Calu3 (cell line): ENCODE results near the gene HIVEP2. TPM values are rescaled to one million over a fixed set of nuclear protein-coding genes. Genes with fewer than 3 reads are reported as not detected.

ENCODE experiments used
- BruUV-seq: library from RNA; stranded (reverse); fragments of 400-500 nt; replicated peaks from 2 replicates; lab custom pipeline; 2021; lab: Mats Ljungman, UMichigan
- CTCF ChIA-PET: fragments of 300-600 bp; sonication (Branson Sonifier 250); formaldehyde crosslinking; loops from one replicate; lab custom pipeline; 2022; ENCODE audit warnings: antibody characterized with exemption; lab: Charles Lee
- DNase-seq: peaks from one replicate; pipeline ENCODE4 v3.0.0; 2022
- H3K27ac Mint-ChIP-seq: one replicate; pipeline ENCODE4 v1.8.0; 2022; ENCODE audit warnings: mixed read lengths; ENCODE audit not compliant: unreplicated experiment
- H3K27me3 Mint-ChIP-seq: one replicate; pipeline ENCODE4 v1.8.0; 2022; ENCODE audit warnings: mixed read lengths; ENCODE audit not compliant: unreplicated experiment
- H3K36me3 Mint-ChIP-seq: one replicate; pipeline ENCODE4 v1.8.0; 2022; ENCODE audit warnings: mild to moderate bottlenecking, moderate library complexity, mixed read lengths; ENCODE audit not compliant: insufficient read depth, unreplicated experiment
- H3K4me1 Mint-ChIP-seq: one replicate; pipeline ENCODE4 v1.8.0; 2022; ENCODE audit warnings: mild to moderate bottlenecking, low read depth, mixed read lengths; ENCODE audit not compliant: unreplicated experiment
- H3K4me3 Mint-ChIP-seq: one replicate; pipeline ENCODE4 v1.8.0; 2022; ENCODE audit warnings: mild to moderate bottlenecking, low read depth, moderate library complexity, mixed read lengths; ENCODE audit not compliant: unreplicated experiment
- H3K9me3 Mint-ChIP-seq: one replicate; pipeline ENCODE4 v1.8.0; 2022; ENCODE audit warnings: low read depth, mixed read lengths; ENCODE audit not compliant: unreplicated experiment
- CTCF ChIP-seq: fragments of 200-600 bp; IDR thresholded peaks from one replicate; pipeline ENCODE4 v1.8.0; 2022; ENCODE audit warnings: antibody characterized with exemption; ENCODE audit not compliant: unreplicated experiment
- intact Hi-C: fragments of 100-400 bp; cut with micrococcal nuclease; formaldehyde crosslinking; loops from one replicate; pipeline ENCODE4 v1.10.0; 2022; ENCODE audit not compliant: unreplicated experiment
- total RNA-seq: library from RNA; stranded (reverse); gene quantifications from 2 replicates; pipeline ENCODE4 v1.2.3, GENCODE V29; 2022

The HIVEP2 gene
- total RNA-seq, 1 experiment from 2014 or later: 18.4 TPM

- Mint-ChIP-seq H3K4me3 (no peak overlapping the region), H3K36me3 (peaks cover 6% of the 10 kb centered on the region), H3K27ac (no peak overlapping the region), H3K27me3 (no peaks in the 10 kb centered on the region), H3K4me1 (peaks cover 8% of the 10 kb centered on the region), H3K9me3 (peaks cover 2% of the 10 kb centered on the region)
- no peak for DNase-seq
- no peak for TF ChIP-seq CTCF
- intact Hi-C loops: no loop called here
- CTCF ChIA-PET: no interaction called here
- BruUV-seq: no TSS peak
Observed at GRCh38 chr6:142809947-142810346, 135.0 kb downstream of the HIVEP2 start.

GRCh38 chr6:142808405-142809061 lies 136.4 kb downstream of the HIVEP2 start:
- Mint-ChIP-seq H3K9me3 (peaks cover 2% of the 10 kb centered on the region), H3K36me3 (peaks cover 6% of the 10 kb centered on the region), H3K27ac (no peak overlapping the region), H3K4me3 (no peak overlapping the region), H3K27me3 (no peaks in the 10 kb centered on the region), H3K4me1 (peaks cover 8% of the 10 kb centered on the region)
- CTCF ChIA-PET: no interaction called here
- no peak for TF ChIP-seq CTCF
- intact Hi-C loops: no loop called here
- DNase-seq: no peak
- BruUV-seq: no TSS peak

DNA sequence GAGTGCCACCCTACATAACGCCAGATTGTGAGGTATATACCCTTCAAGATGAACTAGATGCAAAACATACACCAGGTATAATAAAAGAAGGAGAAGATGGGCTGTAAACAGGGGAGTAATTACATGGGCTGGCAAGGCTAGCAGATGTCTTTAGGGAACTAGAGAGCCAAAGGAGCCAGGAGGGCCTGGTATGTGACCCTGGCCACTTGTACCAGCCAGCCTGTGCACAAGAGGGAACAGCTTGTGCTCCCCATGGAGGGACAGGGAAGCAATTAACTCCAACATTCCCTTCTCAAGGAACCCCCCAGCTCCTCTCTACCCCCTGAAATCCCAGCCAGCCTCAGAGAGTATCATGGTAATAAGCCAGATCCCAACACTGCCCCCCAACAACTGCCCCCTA lies 139.9 kb downstream of the HIVEP2 start:
- intact Hi-C loops: no loop called here
- BruUV-seq: no TSS peak
- Mint-ChIP-seq H3K27ac (no peak overlapping the region), H3K27me3 (no peaks in the 10 kb centered on the region), H3K4me1 (peaks cover 19% of the 10 kb centered on the region), H3K9me3 (peaks cover 2% of the 10 kb centered on the region), H3K36me3 (peaks cover 6% of the 10 kb centered on the region), H3K4me3 (no peak overlapping the region)
- no peak for DNase-seq
- CTCF ChIA-PET: no interaction called here
- TF ChIP-seq CTCF: no peak

DNA sequence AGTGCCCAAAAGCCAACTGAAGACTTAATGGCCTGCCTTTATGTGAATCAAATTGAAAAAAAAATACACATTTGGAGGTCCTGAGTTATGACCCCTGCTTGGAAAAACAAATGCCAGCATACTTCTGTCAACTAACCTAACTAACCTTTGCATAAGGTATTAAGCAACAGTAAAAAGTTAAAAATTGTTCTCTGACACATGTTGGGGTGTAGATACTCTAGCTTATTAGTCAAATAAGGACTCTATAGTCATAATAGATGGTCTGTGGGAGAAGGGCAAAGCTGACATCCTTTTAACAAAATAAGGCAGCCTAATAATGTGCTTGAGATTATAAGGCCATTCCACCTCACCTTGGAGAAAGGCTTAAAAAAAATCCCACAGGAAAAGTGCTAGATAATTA lies 140.5 kb downstream of the HIVEP2 start:
- peaks cover 6% of the 10 kb centered on the region for H3K36me3 Mint-ChIP-seq
- TF ChIP-seq CTCF: no peak
- H3K27ac Mint-ChIP-seq: peak overlapping the region; percentile 59
- H3K4me1 Mint-ChIP-seq: peaks cover 19% of the 10 kb centered on the region
- intact Hi-C loops: no loop called here
- DNase-seq: no peak
- H3K9me3 Mint-ChIP-seq: peaks cover 2% of the 10 kb centered on the region
- CTCF ChIA-PET: no interaction called here
- no TSS peak for BruUV-seq
- H3K4me3 Mint-ChIP-seq: no peak overlapping the region
- no peaks in the 10 kb centered on the region for H3K27me3 Mint-ChIP-seq
